Brain microvascular endothelial cell (primary cell): ENCODE results near the gene CD200.
"Not testable (repeated sequence)": the region's sequence is repeated elsewhere in the genome, so short reads cannot be mapped to it uniquely, and the experiment has no call there.

ENCODE experiments used
- DNase-seq: peaks from one replicate; pipeline ENCODE4 v3.0.0-alpha.2; 2020
- H3K27ac ChIP-seq: fragments of 250-450 bp; sonication (Bioruptor Pico); 2 replicates; pipeline ENCODE4 v1.5.1; 2020; ENCODE audit warnings: mild to moderate bottlenecking, moderate library complexity
- H3K27me3 ChIP-seq: fragments of 250-450 bp; sonication (Bioruptor Pico); replicated peaks from 2 replicates; pipeline ENCODE4 v1.5.1; 2020; ENCODE audit warnings: mild to moderate bottlenecking
- H3K36me3 ChIP-seq: fragments of 250-450 bp; sonication (Bioruptor Pico); replicated peaks from 2 replicates; pipeline ENCODE4 v1.5.1; 2020; ENCODE audit warnings: mild to moderate bottlenecking
- H3K4me3 ChIP-seq: 2 replicates; pipeline ENCODE4 v1.5.1; 2011; ENCODE audit warnings: low read depth, mild to moderate bottlenecking, control low read depth, low read length, moderate library complexity
- in situ Hi-C: cut with HindIII; loops from 2 replicates; pipeline ENCODE4 v1.10.0; 2017; ENCODE audit warnings: low sequenced_read_pairs, low pct_ligation_motif_present
- TF ChIP-seq, protein P1 (sequence below): IDR thresholded peaks from 2 replicates; pipeline ENCODE4 v1.5.1; 2011; ENCODE audit warnings: low read depth, mild to moderate bottlenecking, moderate library complexity, low read length, control low read depth, inconsistent platforms; ENCODE audit errors: missing control alignments

Gene CD200

GRCh38 chr3:112399064-112399463 is 66.1 kb downstream of the CD200 start:
- Histone ChIP-seq H3K27me3 (no peaks in the 10 kb centered on the region), H3K36me3 (no peaks in the 10 kb centered on the region), H3K27ac (no peak overlapping the region), H3K4me3 (no peak overlapping the region)
- in situ Hi-C loops, result no loop called here
- TF ChIP-seq, protein P1, sequence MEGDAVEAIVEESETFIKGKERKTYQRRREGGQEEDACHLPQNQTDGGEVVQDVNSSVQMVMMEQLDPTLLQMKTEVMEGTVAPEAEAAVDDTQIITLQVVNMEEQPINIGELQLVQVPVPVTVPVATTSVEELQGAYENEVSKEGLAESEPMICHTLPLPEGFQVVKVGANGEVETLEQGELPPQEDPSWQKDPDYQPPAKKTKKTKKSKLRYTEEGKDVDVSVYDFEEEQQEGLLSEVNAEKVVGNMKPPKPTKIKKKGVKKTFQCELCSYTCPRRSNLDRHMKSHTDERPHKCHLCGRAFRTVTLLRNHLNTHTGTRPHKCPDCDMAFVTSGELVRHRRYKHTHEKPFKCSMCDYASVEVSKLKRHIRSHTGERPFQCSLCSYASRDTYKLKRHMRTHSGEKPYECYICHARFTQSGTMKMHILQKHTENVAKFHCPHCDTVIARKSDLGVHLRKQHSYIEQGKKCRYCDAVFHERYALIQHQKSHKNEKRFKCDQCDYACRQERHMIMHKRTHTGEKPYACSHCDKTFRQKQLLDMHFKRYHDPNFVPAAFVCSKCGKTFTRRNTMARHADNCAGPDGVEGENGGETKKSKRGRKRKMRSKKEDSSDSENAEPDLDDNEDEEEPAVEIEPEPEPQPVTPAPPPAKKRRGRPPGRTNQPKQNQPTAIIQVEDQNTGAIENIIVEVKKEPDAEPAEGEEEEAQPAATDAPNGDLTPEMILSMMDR, result no peak
- no peak for DNase-seq

DNA sequence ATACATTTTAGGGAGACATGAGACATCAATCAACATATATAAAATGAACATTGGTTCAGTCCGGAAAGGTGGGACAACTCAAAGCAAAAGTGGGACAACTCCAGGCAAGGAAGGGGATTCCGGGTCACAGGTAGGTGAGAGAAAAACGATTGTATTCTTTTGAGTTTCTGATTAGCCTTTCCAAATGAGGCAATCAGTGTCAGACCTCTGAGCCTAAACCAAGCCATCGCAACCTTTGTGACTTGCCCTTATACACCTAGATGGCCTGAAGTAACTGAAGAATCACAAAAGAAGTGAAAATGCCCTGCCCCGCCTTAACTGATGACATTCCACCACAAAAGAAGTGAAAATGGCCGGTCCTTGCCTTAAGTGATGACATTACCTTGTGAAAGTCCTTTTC is 66.6 kb downstream of the CD200 start:
- H3K27me3 ChIP-seq, H3K4me3 ChIP-seq, in situ Hi-C loops, H3K36me3 ChIP-seq, H3K27ac ChIP-seq, DNase-seq: not testable (repeated sequence)

- H3K27me3 ChIP-seq, H3K27ac ChIP-seq, in situ Hi-C loops, DNase-seq, H3K4me3 ChIP-seq, H3K36me3 ChIP-seq: not testable (repeated sequence)
Observed at GRCh38 chr3:112400317-112400716, 67.4 kb downstream of the CD200 start.

DNA sequence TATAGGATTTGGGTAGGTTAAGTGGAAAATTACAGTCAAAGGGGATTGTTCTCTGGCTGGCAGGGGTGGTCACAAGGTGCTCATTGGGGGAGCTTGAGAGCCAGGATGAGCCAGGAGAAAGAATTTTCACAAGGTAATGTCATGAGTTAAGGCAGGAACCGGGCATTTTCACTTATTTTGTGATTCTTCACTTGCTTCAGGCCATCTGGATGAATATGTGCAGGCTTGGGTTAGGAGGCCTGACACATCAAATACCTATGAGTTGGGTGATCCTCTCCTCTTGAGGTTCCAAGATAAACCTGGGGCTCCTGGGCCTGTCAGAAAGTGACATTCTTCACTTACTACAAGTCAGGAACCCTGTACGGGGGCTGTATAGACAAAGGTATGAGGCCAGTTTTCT is 68.7 kb downstream of the CD200 start:
- no peak for DNase-seq
- TF ChIP-seq, protein P1, result no peak
- Histone ChIP-seq H3K4me3 (no peak overlapping the region), H3K27ac (no peak overlapping the region), H3K27me3 (no peaks in the 10 kb centered on the region), H3K36me3 (no peaks in the 10 kb centered on the region)
- in situ Hi-C loops, result no loop called here

DNA sequence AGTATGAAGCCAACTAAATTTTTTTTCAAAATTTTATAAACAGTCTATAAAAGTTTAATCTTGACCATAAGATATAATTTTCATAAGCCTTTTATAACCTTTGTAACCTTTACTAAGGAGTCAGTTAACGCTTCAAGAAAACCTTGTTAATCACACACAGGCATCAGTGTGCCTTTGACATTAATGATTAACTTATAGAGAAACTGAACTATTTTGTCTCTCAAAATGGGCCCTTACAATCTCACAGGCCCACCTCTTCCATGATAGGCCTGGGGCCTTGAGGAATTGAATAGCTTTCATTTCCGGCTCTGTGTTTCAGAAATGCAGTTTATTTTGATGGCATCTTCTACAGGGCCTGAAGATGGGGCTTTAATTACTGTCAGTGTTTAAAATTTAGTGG is 70.1 kb downstream of the CD200 start:
- TF ChIP-seq, protein P1, result no peak
- H3K27ac ChIP-seq, result no peak overlapping the region
- in situ Hi-C loops, result no loop called here
- H3K27me3 ChIP-seq, result no peaks in the 10 kb centered on the region
- no peak overlapping the region for H3K4me3 ChIP-seq
- H3K36me3 ChIP-seq, result no peaks in the 10 kb centered on the region
- no peak for DNase-seq

DNA sequence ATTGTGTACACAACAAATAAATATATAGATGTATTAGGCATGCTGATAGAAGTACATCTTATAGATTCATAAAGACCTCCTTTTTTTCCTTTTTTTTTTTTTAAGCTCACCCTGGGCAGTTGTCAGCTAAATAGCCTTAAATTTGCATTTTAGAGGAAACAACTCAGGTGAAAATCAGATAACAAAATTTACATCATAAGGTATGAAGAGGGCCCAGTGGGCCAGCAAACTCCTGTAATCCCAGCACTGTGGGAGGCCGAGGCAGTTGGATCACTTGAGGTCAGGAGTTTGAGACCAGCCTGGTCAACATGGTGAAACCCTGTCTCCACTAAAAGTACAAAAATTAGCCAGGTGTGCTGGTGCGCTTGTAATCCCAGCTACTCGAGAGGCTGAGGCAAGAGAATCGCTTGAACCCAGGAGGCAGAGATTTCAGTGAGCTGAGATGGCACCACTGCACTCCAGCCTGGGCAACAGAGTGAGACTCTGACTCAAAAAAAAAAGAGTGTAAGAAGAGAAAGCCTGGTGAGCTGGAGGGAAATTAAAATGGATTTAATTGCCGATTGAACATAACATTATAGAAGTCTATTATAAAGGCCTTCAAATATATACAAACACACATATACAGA is 72.1 kb downstream of the CD200 start:
- in situ Hi-C loops, DNase-seq, H3K27me3 ChIP-seq, H3K36me3 ChIP-seq, H3K4me3 ChIP-seq, H3K27ac ChIP-seq: not testable (repeated sequence)

DNA sequence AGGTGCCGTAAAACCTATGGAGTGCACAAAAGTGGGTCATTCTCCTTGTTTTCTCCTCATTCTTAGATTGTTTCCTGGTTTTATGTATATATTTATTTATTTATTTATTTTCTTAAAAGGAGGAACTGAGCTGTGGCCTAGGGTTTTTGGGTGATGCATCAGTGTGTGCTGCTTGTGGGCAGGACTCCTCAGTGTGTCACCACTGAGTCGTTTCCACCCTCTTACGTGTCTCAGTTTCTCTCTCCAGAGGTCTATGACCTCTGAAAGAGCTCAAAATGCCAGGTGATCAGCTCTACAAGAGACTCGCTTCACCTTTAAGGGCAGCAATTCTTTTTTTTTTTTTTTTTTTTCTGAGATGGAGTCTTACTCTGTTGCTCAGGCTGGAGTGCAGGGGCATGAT is 72.9 kb downstream of the CD200 start:
- no peaks in the 10 kb centered on the region for H3K36me3 ChIP-seq
- TF ChIP-seq, protein P1, result no peak
- in situ Hi-C loops, result no loop called here
- DNase-seq, result no peak
- no peak overlapping the region for H3K4me3 ChIP-seq
- no peaks in the 10 kb centered on the region for H3K27me3 ChIP-seq
- H3K27ac ChIP-seq, result no peak overlapping the region
